DOHH2 (cell line): ENCODE data around the gene MALRD1.

Experiments used
- H3F3A ChIP-seq: fragments of 200-600 bp; sonication (generic), shearing (Covaris generic); 2 replicates; pipeline ENCODE4 v1.6.0; 2016; ENCODE audit warnings: antibody characterized with exemption, mild to moderate bottlenecking; ENCODE audit not compliant: control insufficient read depth, insufficient read depth
- H3K27ac ChIP-seq: fragments of 200-600 bp; sonication (generic); 2 replicates; pipeline ENCODE4 v1.5.1; 2014; ENCODE audit warnings: low read depth, mild to moderate bottlenecking, low read length, moderate library complexity
- H3K27me3 ChIP-seq: fragments of 200-600 bp; sonication (generic); 2 replicates; pipeline ENCODE4 v1.6.1; 2014; ENCODE audit warnings: mild to moderate bottlenecking, low read length, mixed read lengths; ENCODE audit not compliant: control insufficient read depth
- H3K36me3 ChIP-seq: fragments of 200-600 bp; sonication (generic); 2 replicates; pipeline ENCODE4 v1.6.1; 2014; ENCODE audit warnings: mild to moderate bottlenecking, low read length, moderate library complexity, mixed read lengths; ENCODE audit not compliant: control insufficient read depth
- H3K4me1 ChIP-seq: fragments of 200-600 bp; sonication (generic); 2 replicates; pipeline ENCODE4 v1.6.1; 2014; ENCODE audit warnings: mild to moderate bottlenecking, low read length, mixed read lengths; ENCODE audit not compliant: control insufficient read depth
- H3K4me2 ChIP-seq: fragments of 200-600 bp; sonication (generic); 2 replicates; pipeline ENCODE4 v1.6.0; 2014; ENCODE audit warnings: mild to moderate bottlenecking, low read length, moderate library complexity
- H3K4me3 ChIP-seq: fragments of 200-600 bp; sonication (generic); 2 replicates; pipeline ENCODE4 v1.5.1; 2014; ENCODE audit warnings: mild to moderate bottlenecking, low read length, mixed read lengths
- H3K79me2 ChIP-seq: fragments of 200-600 bp; sonication (generic); 2 replicates; pipeline ENCODE4 v1.6.1; 2014; ENCODE audit warnings: mild to moderate bottlenecking, low read length, mixed read lengths; ENCODE audit not compliant: control insufficient read depth
- H3K9me2 ChIP-seq: fragments of 200-600 bp; sonication (generic); replicated peaks from 2 replicates; pipeline ENCODE4 v1.6.1; 2014; ENCODE audit warnings: mild to moderate bottlenecking, low read length, mixed read lengths; ENCODE audit not compliant: control insufficient read depth
- H3K9me3 ChIP-seq: fragments of 200-600 bp; sonication (generic); 2 replicates; pipeline ENCODE4 v1.6.1; 2014; ENCODE audit warnings: antibody characterized with exemption, low read length, mixed read lengths; ENCODE audit not compliant: control insufficient read depth, insufficient read depth
- H4K20me1 ChIP-seq: fragments of 200-600 bp; sonication (generic); 2 replicates; pipeline ENCODE4 v1.6.0; 2014; ENCODE audit warnings: low read depth, mild to moderate bottlenecking, antibody characterized with exemption, low read length, moderate library complexity; ENCODE audit not compliant: control insufficient read depth, insufficient read depth
- EZH2phosphoT487 ChIP-seq: fragments of 200-600 bp; sonication (generic); IDR thresholded peaks from 2 replicates; pipeline ENCODE4 v1.6.1; 2017; ENCODE audit warnings: borderline replicate concordance, mild to moderate bottlenecking, antibody characterized with exemption, low read length, moderate library complexity, mixed read lengths
- TF ChIP-seq, protein P1 (sequence below): fragments of 200-600 bp; sonication (generic); IDR thresholded peaks from one replicate; pipeline ENCODE4 v1.5.1; 2014; ENCODE audit warnings: antibody characterized with exemption, mild to moderate bottlenecking, low read depth, low read length; ENCODE audit not compliant: poor library complexity, severe bottlenecking

Gene MALRD1

DNA sequence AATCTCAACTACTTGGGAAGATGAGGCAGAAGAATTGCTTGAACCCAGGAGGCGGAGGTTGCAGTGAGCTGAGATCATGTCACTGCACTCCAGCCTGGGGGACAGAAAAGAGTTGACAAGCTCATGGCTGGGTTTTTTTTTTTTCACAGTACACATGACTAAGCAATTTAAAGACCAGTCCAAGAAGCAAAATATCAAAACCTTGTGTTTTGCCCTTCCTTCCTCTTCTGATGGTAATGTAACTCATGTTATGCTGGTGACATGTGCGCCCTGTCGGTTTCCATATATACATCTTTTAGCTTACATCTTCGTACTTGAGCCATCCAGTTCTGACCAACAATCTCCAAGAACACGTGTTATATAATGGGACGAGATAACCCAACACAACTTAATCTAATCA lies 530.0 kb downstream of the MALRD1 start:
- Histone ChIP-seq H3K4me2 (no peak overlapping the region), H3K4me3 (no peak overlapping the region), H3K9me3 (no peaks in the 10 kb centered on the region), H3K4me1 (no peaks in the 10 kb centered on the region), H3K36me3 (no peaks in the 10 kb centered on the region), H4K20me1 (no peaks in the 10 kb centered on the region), H3K27me3 (no peaks in the 10 kb centered on the region), H3K9me2 (no peaks in the 10 kb centered on the region), H3K79me2 (no peaks in the 10 kb centered on the region), H3F3A (no peaks in the 10 kb centered on the region), H3K27ac (no peak overlapping the region)
- no peak for TF ChIP-seq EZH2phosphoT487
- TF ChIP-seq, protein P1, sequence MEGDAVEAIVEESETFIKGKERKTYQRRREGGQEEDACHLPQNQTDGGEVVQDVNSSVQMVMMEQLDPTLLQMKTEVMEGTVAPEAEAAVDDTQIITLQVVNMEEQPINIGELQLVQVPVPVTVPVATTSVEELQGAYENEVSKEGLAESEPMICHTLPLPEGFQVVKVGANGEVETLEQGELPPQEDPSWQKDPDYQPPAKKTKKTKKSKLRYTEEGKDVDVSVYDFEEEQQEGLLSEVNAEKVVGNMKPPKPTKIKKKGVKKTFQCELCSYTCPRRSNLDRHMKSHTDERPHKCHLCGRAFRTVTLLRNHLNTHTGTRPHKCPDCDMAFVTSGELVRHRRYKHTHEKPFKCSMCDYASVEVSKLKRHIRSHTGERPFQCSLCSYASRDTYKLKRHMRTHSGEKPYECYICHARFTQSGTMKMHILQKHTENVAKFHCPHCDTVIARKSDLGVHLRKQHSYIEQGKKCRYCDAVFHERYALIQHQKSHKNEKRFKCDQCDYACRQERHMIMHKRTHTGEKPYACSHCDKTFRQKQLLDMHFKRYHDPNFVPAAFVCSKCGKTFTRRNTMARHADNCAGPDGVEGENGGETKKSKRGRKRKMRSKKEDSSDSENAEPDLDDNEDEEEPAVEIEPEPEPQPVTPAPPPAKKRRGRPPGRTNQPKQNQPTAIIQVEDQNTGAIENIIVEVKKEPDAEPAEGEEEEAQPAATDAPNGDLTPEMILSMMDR = no peak

DNA sequence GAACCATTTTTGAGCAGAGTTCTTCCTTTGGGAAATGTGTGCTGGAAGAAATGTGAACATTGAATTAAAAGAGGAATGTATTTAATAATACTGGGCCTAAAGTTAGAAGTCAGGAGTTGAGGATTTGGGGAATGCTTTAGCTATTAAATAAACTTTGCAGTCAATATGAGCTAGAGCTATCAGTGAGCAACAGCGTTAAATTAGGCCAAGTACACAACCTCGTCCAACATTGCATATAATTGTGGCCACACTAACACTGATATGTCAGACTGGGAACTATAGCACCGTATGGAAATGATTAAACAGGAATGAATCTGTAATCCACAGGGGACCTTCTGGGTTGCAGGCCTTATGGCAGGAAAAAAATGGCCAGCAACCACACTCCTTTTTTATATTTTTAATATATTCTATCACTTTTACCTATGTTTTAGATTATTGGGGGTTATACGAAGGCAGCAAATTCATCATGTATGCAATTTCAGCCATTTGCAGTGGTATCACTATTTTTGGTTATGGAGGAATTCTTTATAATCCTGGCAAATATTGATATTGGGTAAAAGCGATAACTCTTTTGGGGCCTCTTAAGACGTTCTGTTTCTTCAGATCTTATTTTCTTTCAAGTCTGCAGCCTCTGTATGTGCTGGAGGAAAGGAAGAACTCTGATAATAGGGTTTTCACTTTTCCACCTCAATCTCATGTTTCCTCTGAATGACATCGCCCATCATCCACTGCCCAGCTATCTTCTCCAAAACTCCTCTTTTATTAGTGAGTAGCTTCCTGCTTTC lies 531.4 kb downstream of the MALRD1 start:
- Histone ChIP-seq H3K27me3 (no peaks in the 10 kb centered on the region), H3K4me1 (no peaks in the 10 kb centered on the region), H3K9me2 (no peaks in the 10 kb centered on the region), H3F3A (no peaks in the 10 kb centered on the region), H3K4me2 (no peak overlapping the region), H4K20me1 (no peaks in the 10 kb centered on the region), H3K4me3 (no peak overlapping the region), H3K27ac (no peak overlapping the region), H3K36me3 (no peaks in the 10 kb centered on the region), H3K9me3 (no peaks in the 10 kb centered on the region), H3K79me2 (no peaks in the 10 kb centered on the region)
- TF ChIP-seq, protein P1 = no peak
- TF ChIP-seq EZH2phosphoT487 = no peak

DNA sequence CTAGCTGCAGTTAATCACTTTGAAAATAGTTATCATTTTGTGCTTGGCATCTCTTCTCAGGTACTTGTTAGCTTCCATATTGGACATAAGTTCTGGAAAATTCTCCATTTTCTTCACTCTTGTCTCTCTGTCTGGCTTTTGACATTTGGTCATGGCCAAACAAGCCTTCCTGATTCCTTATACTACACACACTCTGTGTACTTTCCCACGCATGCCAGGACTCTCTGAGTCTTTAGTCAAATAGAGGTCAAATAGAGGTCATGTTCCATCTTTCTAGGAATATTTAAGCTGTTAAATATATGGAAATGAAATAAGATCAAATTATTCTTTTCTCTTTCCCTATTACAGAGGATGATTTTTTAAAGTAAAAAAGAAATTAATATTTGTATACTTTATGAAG lies 532.1 kb downstream of the MALRD1 start:
- no peak overlapping the region for H3K4me2 ChIP-seq
- no peak overlapping the region for H3K4me3 ChIP-seq
- no peak overlapping the region for H3K27ac ChIP-seq
- H3K4me1 ChIP-seq = no peaks in the 10 kb centered on the region
- no peaks in the 10 kb centered on the region for H3F3A ChIP-seq
- H3K9me2 ChIP-seq = no peaks in the 10 kb centered on the region
- no peaks in the 10 kb centered on the region for H4K20me1 ChIP-seq
- TF ChIP-seq, protein P1 = no peak
- TF ChIP-seq EZH2phosphoT487 = no peak
- no peaks in the 10 kb centered on the region for H3K36me3 ChIP-seq
- no peaks in the 10 kb centered on the region for H3K79me2 ChIP-seq
- H3K27me3 ChIP-seq = no peaks in the 10 kb centered on the region
- no peaks in the 10 kb centered on the region for H3K9me3 ChIP-seq

DNA sequence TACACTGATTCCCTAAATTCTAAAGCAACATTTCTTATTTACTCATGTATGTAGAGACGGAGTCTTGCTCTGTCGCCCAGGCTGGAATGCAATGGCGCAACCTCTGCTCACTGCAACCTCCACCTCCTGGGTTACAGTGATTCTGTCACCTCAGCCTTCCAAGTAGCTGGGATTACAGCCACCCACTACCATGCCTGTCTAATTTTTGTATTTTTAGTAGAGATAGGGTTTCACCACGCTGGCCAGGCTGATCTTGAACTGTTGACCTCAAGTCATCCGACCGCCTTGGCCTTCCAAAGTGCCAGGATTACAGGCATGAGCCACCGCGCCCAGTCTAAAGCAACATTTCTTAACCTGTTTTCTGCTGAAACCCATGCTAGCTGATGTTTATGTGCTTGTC lies 540.0 kb downstream of the MALRD1 start:
- H3K27ac ChIP-seq = no peak overlapping the region
- no peaks in the 10 kb centered on the region for H3K36me3 ChIP-seq
- no peak overlapping the region for H3K4me3 ChIP-seq

More for the DNA sequence above, 540.0 kb downstream of the MALRD1 start:
- Histone ChIP-seq H3K27me3 (no peaks in the 10 kb centered on the region), H3F3A (no peaks in the 10 kb centered on the region), H3K79me2 (no peaks in the 10 kb centered on the region), H3K9me2 (no peaks in the 10 kb centered on the region), H4K20me1 (no peaks in the 10 kb centered on the region), H3K9me3 (no peaks in the 10 kb centered on the region), H3K4me1 (no peaks in the 10 kb centered on the region), H3K4me2 (no peak overlapping the region)
- TF ChIP-seq EZH2phosphoT487 = no peak
- TF ChIP-seq, protein P1 = no peak
